CD4-positive, alpha-beta T cell treated with Interferon gamma for 1 hour (primary cell): ENCODE data around the gene BACH2.
"Not testable (repeated sequence)": the region's sequence is repeated elsewhere in the genome, so short reads cannot be mapped to it uniquely, and the experiment has no call there.

ENCODE experiments used
- DNase-seq: peaks from one replicate; pipeline ENCODE4 v3.0.0-alpha.2; 2020

BACH2 gene

GRCh38 chr6:90301816-90302215 lies 5.2 kb upstream of the BACH2 start:
- no peak for DNase-seq

DNA sequence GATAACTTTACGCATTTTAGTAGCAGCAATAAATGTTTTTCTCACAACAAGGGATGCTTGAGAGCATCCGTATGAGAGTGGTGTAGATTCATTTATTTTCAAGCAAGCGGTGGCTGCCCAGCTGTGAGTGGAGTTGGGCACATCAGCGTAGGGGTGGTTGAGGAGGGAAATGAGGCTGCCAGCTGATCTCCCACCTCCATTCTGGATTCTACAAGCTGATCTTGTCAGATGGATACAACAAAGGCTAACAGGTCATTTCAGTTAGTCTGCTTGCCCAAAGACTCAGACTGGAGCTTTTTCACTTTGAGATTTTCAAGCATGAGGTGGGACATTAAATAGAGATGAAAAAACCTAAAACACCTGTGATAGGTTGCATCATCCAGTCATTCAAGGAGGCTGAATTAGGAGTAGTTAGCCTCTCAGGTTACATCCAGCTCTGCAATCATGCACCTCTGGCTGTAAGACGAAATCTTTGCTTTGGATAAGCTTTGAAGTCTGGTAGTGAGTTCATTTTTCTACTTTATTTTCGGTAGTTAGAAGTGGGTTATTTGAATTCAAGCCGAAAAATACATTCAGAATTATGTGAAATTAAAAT lies 1.9 kb upstream of the BACH2 start:
- no peak for DNase-seq

DNA sequence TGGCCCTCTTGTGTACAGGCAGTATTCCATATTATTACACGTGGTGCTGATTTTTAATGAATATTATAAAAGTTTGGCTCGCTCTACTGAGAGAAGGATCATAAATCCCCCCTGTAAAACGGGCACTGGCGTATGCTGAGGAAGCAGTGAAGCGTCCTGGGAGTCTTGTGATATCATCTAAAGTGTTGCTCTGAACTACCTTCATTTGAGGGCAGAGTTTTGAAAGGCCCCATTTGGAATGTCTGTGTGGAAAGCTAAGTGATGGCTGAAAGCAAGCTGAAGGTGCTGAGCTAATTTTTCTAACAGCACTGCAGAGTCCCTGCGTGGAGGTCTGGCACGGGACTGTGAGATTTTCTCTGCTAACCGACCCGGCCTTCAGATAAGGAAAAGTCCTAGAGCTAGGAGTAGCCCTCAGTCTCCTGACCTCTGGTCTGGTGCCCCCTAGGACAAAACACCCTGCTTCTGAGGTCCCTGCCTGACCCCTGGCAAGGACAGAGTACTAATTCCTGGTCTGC lies 1.3 kb upstream of the BACH2 start:
- no peak for DNase-seq

- no peak for DNase-seq
Observed at GRCh38 chr6:90297115-90297866, 648 bp upstream of the BACH2 start.

DNA sequence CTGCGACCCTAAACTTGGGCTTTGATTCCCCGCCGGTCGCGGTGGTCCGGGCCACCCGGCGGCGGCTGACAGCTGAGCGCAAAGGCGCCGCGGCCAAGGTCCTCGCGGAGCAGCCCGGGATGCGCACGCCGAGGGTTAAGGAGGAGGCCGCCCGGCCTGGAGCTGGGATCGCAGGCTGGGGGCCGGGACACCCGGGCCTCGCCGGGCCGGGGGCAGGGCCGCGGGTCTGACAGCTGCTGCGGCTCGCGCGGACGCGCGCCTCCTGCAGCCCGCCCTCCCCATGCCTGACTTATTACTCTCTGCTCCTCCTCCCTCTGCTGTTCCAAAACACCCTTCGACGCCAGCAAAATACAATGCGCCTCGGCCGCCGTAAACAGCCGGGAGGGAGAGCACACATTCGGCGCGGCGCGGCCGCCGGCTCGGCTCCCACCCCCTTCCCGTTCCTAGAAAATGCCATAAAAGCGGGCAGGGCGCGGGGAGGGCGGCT lies 746 bp downstream of the BACH2 start:
- DNase-seq: peak; percentile 71

DNA sequence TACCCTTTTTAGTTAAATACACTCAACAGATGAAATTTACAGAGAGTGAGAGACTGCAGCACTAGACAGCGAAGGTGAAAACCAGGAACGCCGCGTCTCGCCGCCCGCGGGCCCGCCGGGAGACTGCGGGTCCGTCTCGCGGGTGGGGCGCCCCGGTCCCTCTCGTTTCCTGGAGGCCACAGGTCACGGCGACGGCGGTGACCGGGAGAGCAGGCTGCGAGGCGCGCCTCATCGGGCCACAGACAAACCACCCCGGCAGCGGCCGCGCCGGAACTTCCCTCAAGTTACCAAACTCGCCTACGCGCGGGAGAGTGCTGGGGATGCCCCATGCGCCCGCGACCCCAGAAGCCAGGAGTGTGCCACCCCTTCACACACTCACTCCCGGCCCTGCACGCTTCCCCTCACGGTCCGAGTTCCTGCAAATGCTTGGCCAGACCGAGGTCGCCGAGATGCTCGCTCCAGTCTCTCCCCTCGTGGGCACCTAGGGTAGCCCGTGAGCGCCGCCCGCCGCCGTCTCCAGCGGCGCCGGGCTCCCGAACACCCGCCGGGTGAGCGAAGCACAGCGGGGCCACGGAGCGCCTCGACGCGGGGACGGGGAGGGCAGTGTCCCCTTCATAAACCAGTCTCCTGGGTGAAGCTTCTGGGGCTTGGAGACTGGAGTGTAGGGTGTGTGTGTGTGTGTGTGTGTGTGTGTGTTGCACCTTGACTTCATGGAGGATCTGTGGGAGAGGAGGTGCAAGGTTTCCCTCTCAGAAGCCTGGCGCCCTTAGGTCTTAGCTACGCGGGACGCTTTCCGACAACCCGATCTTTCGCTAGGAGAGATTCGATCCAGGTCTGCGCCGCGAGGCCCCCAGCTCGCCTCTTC lies 1.4 kb downstream of the BACH2 start:
- DNase-seq: peak; percentile 72

GRCh38 chr6:90294614-90294988 lies 2.0 kb downstream of the BACH2 start:
- peak; percentile 67 for DNase-seq

DNA sequence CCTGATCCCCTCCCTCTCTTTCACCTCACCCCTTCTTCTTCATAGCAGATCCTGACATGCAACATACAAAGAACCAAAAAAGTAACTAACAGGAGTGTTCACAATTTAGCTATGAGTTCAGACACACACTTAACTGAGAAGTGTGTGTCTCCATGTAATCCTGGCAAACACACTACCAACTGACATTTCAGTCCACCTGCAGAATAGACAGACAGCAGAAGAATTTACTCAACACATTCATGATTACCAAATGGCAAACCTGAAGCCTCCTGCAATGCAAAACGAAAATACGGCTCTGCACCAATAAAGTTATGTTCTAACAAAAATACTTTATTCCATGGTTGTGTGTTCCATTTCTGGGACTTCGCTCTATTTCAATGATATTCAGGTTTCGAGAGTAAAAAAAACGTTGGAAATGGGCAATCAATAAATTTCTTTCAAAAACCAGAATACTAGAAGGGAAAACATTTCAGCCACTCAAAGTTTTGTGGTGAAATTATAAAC lies 2.6 kb downstream of the BACH2 start:
- DNase-seq: no peak

DNA sequence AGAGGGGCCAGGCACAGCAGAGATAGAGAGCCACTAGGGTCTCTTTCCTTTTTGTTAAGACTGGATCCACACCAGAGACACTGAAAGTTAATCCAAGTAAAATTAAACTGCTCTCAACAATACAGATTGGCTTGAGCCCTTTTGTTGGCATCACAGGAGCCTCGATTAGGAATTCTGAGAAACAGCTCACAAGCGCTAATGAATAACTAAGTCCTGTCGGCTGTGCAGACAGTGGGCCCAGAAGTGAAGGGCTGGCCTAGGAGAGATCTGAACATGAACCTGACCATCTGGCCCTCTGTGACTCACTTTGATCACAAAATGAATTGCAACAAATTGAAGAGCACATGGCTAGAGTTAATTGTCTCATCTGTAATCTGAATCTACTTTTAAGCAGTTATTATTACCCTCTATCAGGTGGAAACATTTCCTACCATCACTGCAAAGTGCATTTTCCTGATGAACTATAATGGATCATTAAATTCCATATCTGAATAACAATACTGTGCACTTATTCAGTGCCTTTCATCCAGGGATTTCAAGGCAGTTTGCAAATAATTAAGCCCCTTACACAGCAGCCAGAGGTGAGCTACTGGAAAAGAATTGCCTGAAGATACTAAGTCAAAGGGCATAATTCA lies 3.2 kb downstream of the BACH2 start:
- DNase-seq: no peak

GRCh38 chr6:90291565-90291964 lies 5.1 kb downstream of the BACH2 start:
- no peak for DNase-seq

GRCh38 chr6:90290811-90291420 lies 5.7 kb downstream of the BACH2 start:
- no peak for DNase-seq

- no peak for DNase-seq
Observed at GRCh38 chr6:90289902-90290301, 6.7 kb downstream of the BACH2 start.

DNA sequence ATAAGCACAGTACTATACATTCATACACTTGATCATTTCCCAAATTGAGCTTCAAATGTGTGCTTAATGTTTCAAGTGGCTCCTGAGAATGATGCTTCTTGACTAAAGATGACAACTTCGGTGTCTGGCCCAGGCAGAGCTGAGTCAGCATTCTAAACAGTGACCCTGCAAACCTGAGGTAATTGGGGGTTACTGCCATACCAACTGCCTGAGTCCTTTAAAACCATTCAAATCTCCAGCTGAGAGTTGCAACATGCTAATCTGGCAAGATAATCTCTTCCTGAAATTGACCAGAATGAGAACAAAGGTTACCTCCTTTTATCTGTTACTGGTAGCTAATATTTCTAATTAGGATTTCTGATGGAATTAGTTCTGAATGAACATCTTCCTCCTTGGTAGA lies 8.2 kb downstream of the BACH2 start:
- no peak for DNase-seq

DNA sequence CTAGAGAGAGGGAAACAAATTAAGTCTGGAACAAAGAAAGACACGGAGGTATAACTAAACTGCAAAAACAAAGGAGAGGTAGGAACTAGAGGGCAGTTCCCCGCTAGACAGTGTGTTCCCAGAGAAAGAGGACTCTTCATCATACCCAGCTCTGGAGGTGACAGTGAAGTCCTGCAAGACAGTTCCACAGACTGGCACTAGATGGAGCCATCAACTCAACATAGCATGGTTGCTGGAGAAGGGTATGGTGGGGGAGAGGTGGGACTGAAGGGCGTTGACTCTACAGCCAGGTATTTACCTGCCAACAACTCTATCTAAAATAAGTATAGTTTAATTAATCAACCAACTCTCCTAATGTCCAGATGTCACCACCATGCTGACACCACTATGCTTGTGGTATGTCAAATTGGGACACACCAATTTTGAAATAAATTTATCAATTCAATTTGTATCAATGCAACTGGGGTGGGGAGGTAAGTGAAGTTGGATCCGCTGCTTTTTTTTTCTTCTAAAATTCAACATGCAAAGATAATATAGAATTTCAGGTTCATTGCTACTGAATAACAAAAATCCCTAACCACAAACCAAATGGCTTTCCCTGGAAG lies 9.7 kb downstream of the BACH2 start:
- DNase-seq: peak; percentile 61

DNA sequence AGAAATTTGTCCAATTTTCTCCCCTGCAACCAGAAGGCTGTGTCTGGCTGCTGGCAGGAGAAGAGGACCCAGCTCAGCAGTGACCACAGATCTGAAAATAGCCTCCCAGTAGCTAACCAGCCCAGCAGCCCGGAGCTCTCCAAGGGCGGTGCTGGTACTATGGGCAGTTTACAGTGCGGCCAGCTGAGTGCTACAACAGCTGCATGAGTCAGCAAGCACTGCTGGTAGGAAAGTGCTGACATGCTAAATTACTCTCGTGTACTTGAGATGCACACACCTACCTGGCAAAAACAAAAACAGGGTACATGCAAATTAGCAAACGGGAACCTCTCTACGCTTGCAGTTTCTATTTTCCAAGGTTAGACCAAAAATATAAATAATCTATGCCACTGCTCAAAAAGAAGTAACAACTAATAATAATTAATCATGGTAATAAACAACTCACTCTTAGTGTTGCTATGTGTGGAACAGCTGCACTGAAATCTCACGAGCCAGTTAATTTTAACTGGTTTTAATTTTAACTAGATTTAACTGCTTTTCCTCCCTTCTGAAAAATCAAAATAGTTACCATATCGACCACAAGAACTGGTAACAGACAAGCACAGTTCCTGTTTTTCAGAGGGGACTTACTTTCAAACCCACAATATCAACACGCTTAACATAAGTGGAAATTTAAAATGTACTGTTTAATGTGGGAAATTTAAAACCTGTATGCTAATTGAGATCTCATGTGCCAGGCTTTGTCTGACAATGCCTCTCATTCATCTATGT lies 10.8 kb downstream of the BACH2 start:
- peak; percentile 67 for DNase-seq

- no peak for DNase-seq
Observed at GRCh38 chr6:90285042-90285481, 11.6 kb downstream of the BACH2 start.

GRCh38 chr6:90284236-90285041 lies 12.2 kb downstream of the BACH2 start:
- DNase-seq: no peak

GRCh38 chr6:90282265-90282664 lies 14.4 kb downstream of the BACH2 start:
- not testable (repeated sequence) for DNase-seq

DNA sequence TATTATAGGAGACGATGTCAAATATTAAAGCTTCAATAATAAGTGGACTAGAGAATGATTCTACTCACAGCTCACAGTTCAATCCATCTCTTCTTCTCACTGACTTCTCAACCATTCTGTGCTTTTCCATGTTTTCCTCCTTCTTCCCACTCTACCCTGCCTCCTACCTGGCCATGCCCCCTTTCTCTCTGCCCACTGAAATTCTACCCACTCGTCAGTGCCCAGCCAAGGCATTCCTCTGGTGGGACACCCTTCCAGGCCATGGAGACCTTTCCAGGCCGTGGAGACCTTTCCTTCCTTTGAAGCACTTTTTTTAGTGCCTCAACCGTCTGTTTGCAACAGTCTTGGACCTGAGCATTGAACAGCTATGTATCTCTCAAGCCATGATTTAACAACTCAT lies 18.5 kb downstream of the BACH2 start:
- no peak for DNase-seq
